Right hindlimb (tissue), 1 donor: ENCODE data around the gene B3GAT1.

Source experiments
- DNase-seq: peaks from one replicate; pipeline ENCODE4 v3.0.0-alpha.2; 2018

The B3GAT1 gene

GRCh38 chr11:134441281-134441680 lies 29.2 kb upstream of the B3GAT1 start:
- DNase-seq, result no peak

GRCh38 chr11:134440851-134441250 lies 28.8 kb upstream of the B3GAT1 start:
- DNase-seq, result no peak

DNA sequence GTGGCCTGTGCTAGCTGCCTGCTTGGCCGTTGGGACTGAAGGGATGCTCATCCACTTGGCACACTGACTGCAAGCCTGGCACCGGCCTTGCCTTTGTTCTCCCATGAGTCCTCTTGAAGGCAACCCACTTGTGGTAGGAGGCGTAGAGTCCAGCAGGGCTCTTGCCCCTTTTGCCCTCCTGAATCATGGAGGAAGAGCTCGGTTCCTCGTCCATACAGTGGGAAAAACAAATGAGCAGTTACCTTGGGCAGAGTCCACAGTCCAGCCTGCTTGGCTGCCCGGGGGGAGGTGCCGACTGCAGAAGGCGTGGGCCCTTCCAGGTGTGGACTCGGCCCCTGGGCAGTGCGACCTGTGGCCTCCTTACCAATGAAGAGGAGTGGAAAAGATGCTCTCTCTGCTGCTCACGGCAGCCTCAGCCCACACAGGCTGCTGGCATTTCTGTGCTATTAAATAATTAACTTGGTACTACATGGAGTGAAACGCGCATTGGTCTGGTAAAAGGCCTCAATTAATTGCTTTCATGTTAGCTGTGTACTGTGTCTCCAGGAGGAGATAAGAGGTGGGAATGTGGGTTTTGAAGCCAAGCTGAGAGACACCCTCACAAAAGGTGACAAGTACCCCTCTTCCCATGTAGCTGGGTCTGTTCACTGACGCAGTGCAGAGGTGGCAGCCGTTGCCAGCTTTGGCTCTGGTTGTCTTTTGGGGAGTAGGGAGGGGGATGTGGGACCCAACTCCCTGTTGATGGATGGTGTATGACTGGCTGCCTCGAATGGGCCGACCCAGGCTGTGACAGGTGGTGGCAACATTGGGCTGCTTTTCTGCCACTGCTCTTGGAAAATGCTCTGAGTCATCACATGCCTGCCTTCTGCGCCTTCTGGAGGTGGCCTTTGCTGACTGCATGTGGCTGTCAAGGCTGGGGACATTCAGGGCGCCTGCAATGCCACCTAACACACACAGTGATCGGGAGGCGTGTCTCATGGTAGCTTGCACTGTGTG lies 26.8 kb upstream of the B3GAT1 start:
- no peak for DNase-seq

DNA sequence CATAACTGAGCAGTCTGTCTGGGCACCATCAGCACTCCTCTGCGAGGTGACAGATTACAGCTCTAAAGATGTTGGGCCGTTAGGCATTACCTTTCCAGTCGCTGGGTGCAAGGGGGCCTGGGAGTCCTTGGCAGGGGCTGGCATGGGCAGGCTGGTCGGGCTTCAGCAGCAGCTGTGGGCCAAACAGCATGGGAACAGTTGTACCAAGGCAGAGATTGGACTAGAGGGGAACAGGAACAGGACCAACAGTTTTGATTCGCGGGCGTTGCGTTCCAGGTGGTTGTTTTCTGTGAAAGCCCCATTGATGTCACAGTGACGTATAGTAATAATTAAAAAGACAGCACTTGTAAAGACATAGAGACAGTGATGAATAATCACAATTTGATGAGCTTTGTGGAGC lies 25.8 kb upstream of the B3GAT1 start:
- no peak for DNase-seq

DNA sequence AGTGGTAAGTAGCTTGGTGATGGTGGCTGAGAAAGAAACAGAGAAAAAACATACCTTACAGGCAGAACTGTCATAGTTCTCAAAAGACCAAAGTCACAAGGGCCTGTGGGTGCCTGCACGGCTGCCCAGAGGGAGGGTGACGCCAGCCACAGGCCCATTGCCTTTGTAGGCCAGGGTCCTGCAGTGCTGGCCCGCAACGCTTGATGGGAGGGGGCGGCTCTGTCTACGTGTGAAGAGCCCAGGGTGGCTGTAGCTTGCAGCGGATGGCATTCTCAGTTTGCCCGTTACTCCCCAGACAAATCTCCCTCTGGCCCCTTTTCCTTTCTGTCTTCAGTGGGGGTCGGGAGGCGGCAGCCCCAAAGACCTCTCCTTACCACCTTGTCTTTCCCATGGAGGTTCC lies 24.7 kb upstream of the B3GAT1 start:
- no peak for DNase-seq

GRCh38 chr11:134433806-134434205 lies 21.8 kb upstream of the B3GAT1 start:
- no peak for DNase-seq

DNA sequence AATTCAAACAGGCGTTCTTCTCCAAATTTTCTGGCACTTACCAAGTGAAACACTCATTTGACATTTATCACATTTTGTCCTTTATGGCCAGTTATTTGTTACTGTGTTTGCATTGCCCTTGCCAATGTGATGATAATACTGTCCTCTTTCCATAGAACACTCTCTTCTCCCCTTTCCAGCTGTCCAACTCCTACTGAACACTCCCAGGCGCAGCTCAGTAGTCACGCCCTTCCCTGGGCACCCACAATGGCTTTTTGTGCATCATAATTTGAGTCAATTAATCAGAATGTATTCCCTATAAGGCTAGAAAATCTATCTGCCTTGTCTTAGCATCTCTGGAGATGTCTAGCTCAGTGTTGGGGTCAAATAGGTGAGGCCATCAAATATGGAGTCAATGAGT lies 21.2 kb upstream of the B3GAT1 start:
- DNase-seq, result no peak

DNA sequence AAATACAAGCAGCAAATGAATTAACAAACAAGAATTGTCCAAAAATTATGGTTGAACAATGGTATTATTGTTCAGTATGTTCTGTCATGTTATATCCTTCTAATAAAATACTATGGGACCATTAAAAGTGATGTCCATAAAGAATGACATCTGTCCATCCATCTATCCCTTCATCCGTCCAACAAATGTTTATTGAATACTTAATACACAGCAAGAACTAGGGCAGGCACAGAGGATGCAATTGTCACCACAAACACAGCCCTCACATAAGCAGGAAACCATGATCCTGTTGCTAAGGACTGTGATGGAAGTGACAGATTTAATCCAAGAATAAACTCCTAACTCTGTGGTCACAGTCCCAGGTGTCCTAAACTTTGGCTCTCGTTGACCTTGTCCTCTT lies 20.7 kb upstream of the B3GAT1 start:
- DNase-seq, result no peak

- no peak for DNase-seq
Measured at GRCh38 chr11:134429106-134429505, 17.1 kb upstream of the B3GAT1 start.

GRCh38 chr11:134425816-134426536 lies 13.9 kb upstream of the B3GAT1 start:
- DNase-seq, result no peak

GRCh38 chr11:134425413-134425812 lies 13.4 kb upstream of the B3GAT1 start:
- no peak for DNase-seq

GRCh38 chr11:134423106-134423505 lies 11.1 kb upstream of the B3GAT1 start:
- DNase-seq, result no peak

DNA sequence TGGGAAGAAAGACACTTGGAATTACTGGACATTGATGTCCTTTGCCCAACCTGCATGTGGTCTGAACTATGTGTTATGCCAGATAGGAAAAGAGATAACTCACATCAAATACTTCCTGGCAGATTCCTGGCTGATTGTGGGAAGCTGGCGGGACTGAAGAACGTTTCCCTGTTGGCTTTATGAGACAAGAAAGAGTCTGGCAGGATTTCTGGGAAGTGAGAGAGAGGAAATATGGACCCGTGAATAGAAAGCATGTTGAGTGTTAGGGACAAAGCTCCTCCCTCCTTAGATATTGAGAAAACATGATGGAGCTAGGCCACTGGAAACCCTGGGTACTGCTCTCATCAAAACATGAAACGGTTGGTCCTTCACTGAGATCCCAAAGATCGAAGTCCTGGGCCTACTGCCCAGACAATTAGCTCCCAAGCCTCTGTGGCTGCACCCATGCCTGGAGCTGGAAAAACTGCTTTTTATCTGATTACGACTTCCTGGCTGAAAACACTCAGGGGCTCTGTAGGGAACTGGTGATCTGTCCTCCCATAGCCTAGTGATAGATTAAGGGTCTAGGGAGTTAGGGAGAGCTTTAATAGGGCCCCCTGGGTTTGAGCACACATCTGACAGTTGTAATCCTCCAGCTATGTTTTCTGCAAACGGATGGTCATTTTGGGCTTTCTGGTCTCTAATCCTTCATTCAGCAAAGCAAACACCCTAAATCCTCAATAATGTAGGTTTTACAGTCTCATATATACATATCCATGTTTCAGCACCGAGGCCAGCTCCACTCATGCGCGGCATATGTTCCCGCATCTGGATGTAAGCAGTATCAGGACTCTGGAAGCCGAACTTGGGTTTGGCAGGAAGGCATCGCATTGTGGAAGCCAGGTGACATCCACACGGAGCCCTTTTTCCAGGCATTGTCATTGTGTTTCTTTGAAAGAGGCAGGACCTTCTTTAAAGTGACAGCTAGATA lies 6.1 kb upstream of the B3GAT1 start:
- DNase-seq, result peak; percentile 71

DNA sequence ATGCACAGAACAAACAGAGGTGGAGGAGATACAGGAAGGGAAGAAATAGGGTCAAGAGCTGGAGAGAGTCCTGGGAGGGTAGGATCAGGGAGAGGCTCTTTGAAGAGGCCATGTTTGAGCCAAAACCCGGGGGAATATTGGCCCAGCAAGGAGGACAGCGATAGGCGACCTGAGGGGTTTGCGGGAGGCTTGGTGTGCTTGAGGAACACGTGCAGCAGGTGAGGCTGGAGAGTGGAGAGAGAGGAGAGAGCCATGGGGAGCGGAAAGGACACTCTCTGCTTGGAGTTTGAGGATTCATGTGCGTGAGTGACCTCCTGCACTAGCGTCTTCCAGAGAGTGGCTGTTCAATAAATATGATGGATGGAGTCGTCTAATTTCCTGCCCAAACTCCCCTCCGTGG lies 4.7 kb upstream of the B3GAT1 start:
- DNase-seq, result no peak

- no peak for DNase-seq
Measured at GRCh38 chr11:134414766-134415765, 3.0 kb upstream of the B3GAT1 start.

DNA sequence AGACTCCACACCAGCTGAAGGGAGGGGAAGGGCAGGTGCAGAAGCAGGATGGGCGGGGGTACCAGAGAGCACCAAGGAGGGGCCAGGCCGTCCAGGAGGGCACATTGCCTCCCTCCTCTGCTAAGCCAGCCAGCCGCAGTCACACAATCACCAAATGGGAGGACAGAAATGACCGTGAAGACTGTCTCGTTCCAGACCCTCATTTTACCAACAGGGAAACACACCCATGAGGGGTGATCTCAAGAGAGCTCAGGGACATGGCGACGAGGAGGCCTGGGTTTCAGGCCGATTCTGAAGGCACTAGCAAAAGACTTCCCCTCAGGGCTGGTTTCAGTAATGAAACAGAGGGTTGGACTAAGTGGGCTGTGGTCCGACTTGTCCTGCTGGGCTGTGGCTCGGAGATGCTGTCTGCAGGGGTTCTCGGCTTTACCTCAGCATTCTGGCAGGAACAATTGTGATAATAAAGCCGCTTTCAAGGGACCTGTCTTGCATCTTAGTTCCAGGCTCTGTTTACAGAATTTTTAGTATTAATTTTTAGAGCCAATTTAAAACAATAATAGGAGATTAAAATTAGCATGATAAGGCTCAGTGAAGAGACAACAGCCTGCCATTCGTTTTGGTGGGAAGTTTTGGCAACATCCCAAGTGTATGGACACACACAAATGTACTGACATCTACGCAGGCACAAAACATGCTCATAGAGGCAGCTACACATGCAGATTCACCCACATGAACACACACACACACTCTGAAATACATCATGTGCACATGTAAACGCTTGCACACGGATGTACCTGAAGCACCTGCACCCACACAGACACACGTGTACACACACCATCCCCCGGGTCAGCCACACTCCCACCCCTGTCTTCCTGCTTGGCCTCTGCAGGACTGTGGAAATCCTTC lies 2.0 kb upstream of the B3GAT1 start:
- DNase-seq, result no peak

DNA sequence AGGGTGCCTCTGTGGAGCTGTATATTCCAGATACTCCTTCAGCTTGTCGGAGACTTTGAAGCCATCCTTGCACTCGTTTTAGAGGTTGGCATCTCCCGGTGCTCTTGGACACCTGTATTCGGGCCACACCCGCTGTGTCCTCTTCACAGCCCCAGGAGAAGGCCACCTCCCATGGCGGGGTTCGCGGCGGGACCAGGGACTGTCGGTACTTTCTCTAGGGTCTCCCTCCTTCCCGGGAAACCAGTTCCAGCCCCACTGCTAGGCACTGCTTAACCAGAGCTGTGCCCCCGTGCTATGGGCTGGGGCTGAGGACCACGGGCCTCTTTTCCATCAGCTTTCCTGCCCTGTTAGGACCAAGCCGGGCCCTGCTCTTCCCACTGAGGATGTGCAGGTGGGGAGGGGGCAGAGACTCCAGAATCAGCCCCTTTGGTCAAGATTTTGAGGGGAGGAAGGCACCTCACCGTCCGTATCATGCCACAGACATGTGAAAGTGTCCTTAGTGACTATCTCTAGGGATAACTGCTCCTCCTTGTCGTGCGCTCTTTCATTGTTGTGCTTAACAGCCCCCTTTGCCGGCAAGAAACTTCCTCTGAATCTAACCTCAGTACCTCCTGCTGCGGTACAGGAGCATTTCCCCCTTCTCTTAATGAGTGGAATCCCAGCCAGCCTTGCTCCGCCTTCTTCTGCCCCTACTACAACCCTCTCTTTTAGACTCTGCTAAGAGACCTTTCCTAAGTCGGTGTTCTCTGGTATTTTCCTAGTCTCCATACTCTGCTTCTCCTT lies 1.2 kb upstream of the B3GAT1 start:
- DNase-seq, result no peak

DNA sequence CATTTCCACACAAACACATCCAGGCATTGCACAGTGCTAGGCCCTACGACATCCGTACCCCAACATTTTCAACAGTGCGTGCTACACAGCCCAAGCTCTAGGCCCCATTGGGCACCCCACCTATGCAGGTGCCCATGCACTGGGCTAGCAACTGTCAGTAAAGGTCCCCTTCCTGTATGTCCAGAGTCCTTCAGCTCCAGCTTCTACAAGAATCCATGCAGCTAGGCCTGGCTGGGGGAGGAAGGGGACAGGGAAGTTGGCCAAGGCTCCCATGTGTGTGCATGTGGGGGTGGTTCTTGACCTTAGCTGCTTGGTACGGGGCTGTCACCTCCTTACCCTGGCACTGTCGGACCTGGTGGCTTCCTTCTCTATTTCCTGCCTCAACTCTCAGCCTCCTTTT lies 1.3 kb downstream of the B3GAT1 start:
- no peak for DNase-seq
